DMS153 (cell line): ENCODE measurements around the gene UBAC1.
"Not testable (repeated sequence)": the region's sequence is repeated elsewhere in the genome, so short reads cannot be mapped to it uniquely, and the experiment has no call there.

ENCODE experiments used
- DNase-seq: peaks from one replicate; lab custom pipeline; 2025; lab: John Stamatoyannopoulos, UW

UBAC1 gene

GRCh38 chr9:135901031-135901758 is 60.0 kb downstream of the UBAC1 start:
- no peak for DNase-seq

GRCh38 chr9:135898634-135899407 is 62.4 kb downstream of the UBAC1 start:
- no peak for DNase-seq

GRCh38 chr9:135896626-135897025 is 64.5 kb downstream of the UBAC1 start:
- DNase-seq = no peak

GRCh38 chr9:135896205-135896604 is 65.0 kb downstream of the UBAC1 start:
- no peak for DNase-seq

- DNase-seq = no peak
Observed at GRCh38 chr9:135895202-135895848, 65.8 kb downstream of the UBAC1 start.

GRCh38 chr9:135893104-135893503 is 68.1 kb downstream of the UBAC1 start:
- no peak for DNase-seq

GRCh38 chr9:135892327-135892726 is 68.8 kb downstream of the UBAC1 start:
- not testable (repeated sequence) for DNase-seq

GRCh38 chr9:135891027-135891631 is 70.0 kb downstream of the UBAC1 start:
- no peak for DNase-seq

GRCh38 chr9:135890190-135891026 is 70.8 kb downstream of the UBAC1 start:
- no peak for DNase-seq

GRCh38 chr9:135889564-135890189 is 71.5 kb downstream of the UBAC1 start:
- DNase-seq = no peak

GRCh38 chr9:135888766-135889394 is 72.3 kb downstream of the UBAC1 start:
- DNase-seq = no peak

- no peak for DNase-seq
Observed at GRCh38 chr9:135888126-135888765, 72.9 kb downstream of the UBAC1 start.

- no peak for DNase-seq
Observed at GRCh38 chr9:135887585-135888050, 73.6 kb downstream of the UBAC1 start.

GRCh38 chr9:135887021-135887507 is 74.1 kb downstream of the UBAC1 start:
- no peak for DNase-seq

GRCh38 chr9:135886147-135886981 is 74.8 kb downstream of the UBAC1 start:
- DNase-seq = no peak

GRCh38 chr9:135885100-135885853 is 75.9 kb downstream of the UBAC1 start:
- no peak for DNase-seq

- DNase-seq = no peak
Observed at GRCh38 chr9:135884328-135885035, 76.7 kb downstream of the UBAC1 start.
